Activated naive CD8-positive, alpha-beta T cell treated with anti-CD3 and anti-CD28 coated beads, Interleukin-2, amount 10 ng/mL, durations not matched to agents 7 days and 5 days (primary cell): ENCODE data around the gene NDRG2. TPM values are rescaled to one million over a fixed set of nuclear protein-coding genes. Genes with fewer than 3 reads are reported as not detected.

Experiments used
- ATAC-seq: fragments of 150-1000 bp; cut with Tn5 transposase; one replicate; pipeline ENCODE4 v1.10.0; 2021; ENCODE audit warnings: low read depth, moderate library complexity
- POLR2A ChIA-PET: fragments of 350-600 bp; sonication (Branson Sonifier 250); formaldehyde crosslinking; loops from one replicate; lab custom pipeline; 2021; ENCODE audit warnings: antibody characterized with exemption; lab: Charles Lee
- DNase-seq: peaks from one replicate; pipeline ENCODE4 v3.0.0; 2021
- H3K27ac Mint-ChIP-seq: one replicate; pipeline ENCODE4 v1.8.0; 2022; ENCODE audit warnings: mild to moderate bottlenecking, mixed read lengths
- H3K27me3 Mint-ChIP-seq: one replicate; pipeline ENCODE4 v1.8.0; 2022; ENCODE audit warnings: mild to moderate bottlenecking, moderate library complexity, mixed read lengths
- H3K36me3 Mint-ChIP-seq: one replicate; pipeline ENCODE4 v1.8.0; 2021; ENCODE audit warnings: mild to moderate bottlenecking, mixed read lengths
- H3K4me1 Mint-ChIP-seq: one replicate; pipeline ENCODE4 v1.8.0; 2021; ENCODE audit warnings: mixed read lengths
- H3K4me3 Mint-ChIP-seq: one replicate; pipeline ENCODE4 v1.8.0; 2022; ENCODE audit warnings: mild to moderate bottlenecking, moderate library complexity, mixed read lengths
- H3K9me3 Mint-ChIP-seq: one replicate; pipeline ENCODE4 v1.8.0; 2021; ENCODE audit warnings: mixed read lengths
- total RNA-seq, 2 experiments: library from RNA; stranded (reverse); gene quantifications; one replicate each; pipeline ENCODE4 v1.2.3, GENCODE V29; 2021

The NDRG2 gene
- total RNA-seq, 2 experiments from 2014 or later = 15.9 to 17.1 TPM

- ATAC-seq = no peak
Measured at GRCh38 chr14:21036751-21037150, 11.9 kb upstream of the NDRG2 start.

GRCh38 chr14:21034707-21035106 is 9.8 kb upstream of the NDRG2 start, which contains the start of gene RNASE13:
RNASE13 (minus strand) TSS chr14:21034807; CDS start chr14:21034288, 519 bp downstream.
- Mint-ChIP-seq H3K27me3 (peaks cover 6% of the 10 kb centered on the region), H3K4me3 (no peak within 1 kb of the TSS), H3K27ac (no peak within 1 kb of the TSS), H3K36me3 (no peaks in the 10 kb centered on the region), H3K9me3 (no peaks in the 10 kb centered on the region), H3K4me1 (no peaks in the 10 kb centered on the region)
- DNase-seq (no peak), ATAC-seq (no peak)
- POLR2A ChIA-PET = no interaction called here

More at GRCh38 chr14:21036751-21037150, 11.9 kb upstream of the NDRG2 start:
- Mint-ChIP-seq H3K36me3 (no peaks in the 10 kb centered on the region), H3K27me3 (peaks cover 8% of the 10 kb centered on the region), H3K4me3 (no peak overlapping the region), H3K9me3 (no peaks in the 10 kb centered on the region), H3K27ac (no peak overlapping the region), H3K4me1 (no peaks in the 10 kb centered on the region)
- no peak for DNase-seq
- POLR2A ChIA-PET = no interaction called here

- H3K27me3 Mint-ChIP-seq = peaks cover 5% of the 10 kb centered on the region
Measured at GRCh38 chr14:21033133-21033698, 8.4 kb upstream of the NDRG2 start.

GRCh38 chr14:21032326-21033132 is 7.7 kb upstream of the NDRG2 start:
- H3K4me3 Mint-ChIP-seq = no peak overlapping the region
- H3K27ac Mint-ChIP-seq = no peak overlapping the region
- H3K36me3 Mint-ChIP-seq = no peaks in the 10 kb centered on the region
- H3K4me1 Mint-ChIP-seq = no peaks in the 10 kb centered on the region
- ATAC-seq (no peak), DNase-seq (no peak)
- POLR2A ChIA-PET = no interaction called here
- H3K9me3 Mint-ChIP-seq = no peaks in the 10 kb centered on the region
- H3K27me3 Mint-ChIP-seq = peaks cover 2% of the 10 kb centered on the region

More at GRCh38 chr14:21033133-21033698, 8.4 kb upstream of the NDRG2 start:
- no peaks in the 10 kb centered on the region for H3K9me3 Mint-ChIP-seq
- H3K4me3 Mint-ChIP-seq = no peak overlapping the region
- DNase-seq = no peak
- no peaks in the 10 kb centered on the region for H3K4me1 Mint-ChIP-seq
- no peak for ATAC-seq
- H3K36me3 Mint-ChIP-seq = no peaks in the 10 kb centered on the region
- no peak overlapping the region for H3K27ac Mint-ChIP-seq
- POLR2A ChIA-PET = no interaction called here

- H3K4me1 Mint-ChIP-seq = no peaks in the 10 kb centered on the region
- peaks cover 6% of the 10 kb centered on the region for H3K27me3 Mint-ChIP-seq
- no peaks in the 10 kb centered on the region for H3K9me3 Mint-ChIP-seq
- DNase-seq (no peak), ATAC-seq (no peak)
- H3K4me3 Mint-ChIP-seq = no peak overlapping the region
- POLR2A ChIA-PET = no interaction called here
- no peak overlapping the region for H3K27ac Mint-ChIP-seq
- no peaks in the 10 kb centered on the region for H3K36me3 Mint-ChIP-seq
Measured at GRCh38 chr14:21030531-21030930, 5.7 kb upstream of the NDRG2 start.

- POLR2A ChIA-PET = no interaction called here
Measured at GRCh38 chr14:21029917-21030316, 5.1 kb upstream of the NDRG2 start, which contains the start of gene TPPP2. TPPP2 (plus strand) TSS chr14:21030217; CDS start chr14:21030582, 365 bp downstream.

GRCh38 chr14:21026988-21027315 is 2.1 kb upstream of the NDRG2 start:
- no peak overlapping the region for H3K4me3 Mint-ChIP-seq
- H3K27ac Mint-ChIP-seq = no peak overlapping the region
- no peaks in the 10 kb centered on the region for H3K9me3 Mint-ChIP-seq
- POLR2A ChIA-PET = no interaction called here
- peaks cover 10% of the 10 kb centered on the region for H3K4me1 Mint-ChIP-seq
- H3K36me3 Mint-ChIP-seq = no peaks in the 10 kb centered on the region
- peaks cover 26% of the 10 kb centered on the region for H3K27me3 Mint-ChIP-seq
- ATAC-seq (no peak), DNase-seq (no peak)

More at GRCh38 chr14:21029917-21030316, 5.1 kb upstream of the NDRG2 start, which contains the start of gene TPPP2:
- Mint-ChIP-seq H3K36me3 (no peaks in the 10 kb centered on the region), H3K27ac (no peak within 1 kb of the TSS), H3K9me3 (no peaks in the 10 kb centered on the region), H3K27me3 (peaks cover 8% of the 10 kb centered on the region), H3K4me3 (no peak within 1 kb of the TSS), H3K4me1 (peaks cover 2% of the 10 kb centered on the region)
- DNase-seq = no peak
- ATAC-seq = no peak

GRCh38 chr14:21026274-21026987 is 1.6 kb upstream of the NDRG2 start:
- no peak for ATAC-seq
- Mint-ChIP-seq H3K9me3 (no peaks in the 10 kb centered on the region), H3K36me3 (no peaks in the 10 kb centered on the region), H3K4me1 (peaks cover 10% of the 10 kb centered on the region), H3K27ac (no peak overlapping the region), H3K4me3 (peak overlapping the region; percentile 28), H3K27me3 (peaks cover 26% of the 10 kb centered on the region)
- DNase-seq = no peak
- POLR2A ChIA-PET = no interaction called here

GRCh38 chr14:21025371-21026273 is 761 bp upstream of the NDRG2 start:
- Mint-ChIP-seq H3K27me3 (peaks cover 26% of the 10 kb centered on the region), H3K36me3 (no peaks in the 10 kb centered on the region), H3K4me3 (peak overlapping the region; percentile 75), H3K4me1 (peaks cover 10% of the 10 kb centered on the region), H3K27ac (no peak overlapping the region), H3K9me3 (no peaks in the 10 kb centered on the region)
- POLR2A ChIA-PET = no interaction called here
- no peak for ATAC-seq
- no peak for DNase-seq

- no peaks in the 10 kb centered on the region for H3K9me3 Mint-ChIP-seq
- peaks cover 26% of the 10 kb centered on the region for H3K27me3 Mint-ChIP-seq
- POLR2A ChIA-PET = no interaction called here
- ATAC-seq = no peak
- H3K4me1 Mint-ChIP-seq = peaks cover 10% of the 10 kb centered on the region
- no peaks in the 10 kb centered on the region for H3K36me3 Mint-ChIP-seq
- DNase-seq = no peak
- H3K27ac Mint-ChIP-seq = peak overlapping the region; percentile 9
- peak overlapping the region; percentile 81 for H3K4me3 Mint-ChIP-seq
Measured at GRCh38 chr14:21023817-21024584, 860 bp downstream of the NDRG2 start.

- H3K27ac Mint-ChIP-seq = no peak overlapping the region
- no peak for ATAC-seq
- H3K4me1 Mint-ChIP-seq = peaks cover 10% of the 10 kb centered on the region
- no peaks in the 10 kb centered on the region for H3K36me3 Mint-ChIP-seq
- POLR2A ChIA-PET = no interaction called here
- no peak overlapping the region for H3K4me3 Mint-ChIP-seq
- no peaks in the 10 kb centered on the region for H3K9me3 Mint-ChIP-seq
- no peak for DNase-seq
- H3K27me3 Mint-ChIP-seq = peaks cover 26% of the 10 kb centered on the region
Measured at GRCh38 chr14:21023174-21023573, 1.7 kb downstream of the NDRG2 start.

GRCh38 chr14:21022686-21023085 is 2.2 kb downstream of the NDRG2 start:
- Mint-ChIP-seq H3K27me3 (peaks cover 26% of the 10 kb centered on the region), H3K9me3 (no peaks in the 10 kb centered on the region), H3K4me3 (peak overlapping the region; percentile 1), H3K27ac (no peak overlapping the region), H3K4me1 (peaks cover 10% of the 10 kb centered on the region), H3K36me3 (no peaks in the 10 kb centered on the region)
- no peak for DNase-seq
- POLR2A ChIA-PET = interaction anchor here (0.7 kb wide), 1 partner anchor 57 kb away, joined by 6 read pairs; no protein-coding TSS in a partner anchor
- ATAC-seq = no peak
